IMR-90 (cell line): ENCODE measurements around the gene DMAC2. TPM values are rescaled to one million over a fixed set of nuclear protein-coding genes. Genes with fewer than 3 reads are reported as not detected.

ENCODE experiments used
- microRNA-seq, 2 experiments: library from miRNA; stranded (forward) in 1 of 2; unstranded in 1 of 2; fragments of 10-50 nt in 1 of 2; fragments of <30 nt in 1 of 2; gene quantifications in 1 of 2; microRNA quantifications in 1 of 2; one replicate each; pipeline versions ENCODE3 to v1.1.0; 2013 to 2020; ENCODE audit not compliant: insufficient read depth in 1 of 2, insufficient read length in 1 of 2, unreplicated experiment in 1 of 2
- polyA plus RNA-seq, 3 experiments: library from polyadenylated mRNA; depleted of rRNA; stranded (reverse); fragments of >200 nt; gene quantifications; 2 replicates each; pipeline ENCODE4 v1.2.3, GENCODE V29; 2012; ENCODE audit warnings: low replicate concordance in 1 of 3
- small RNA-seq, 5 experiments: library from RNA; depleted of rRNA; stranded (forward); fragments of <200 nt; gene quantifications; one replicate each; pipeline ENCODE3, GENCODE V24; 2012
- total RNA-seq: library from RNA; depleted of rRNA; stranded (reverse); fragments of >200 nt; gene quantifications from 2 replicates; pipeline ENCODE4 v1.2.3, GENCODE V29; 2012; rRNA removed

DMAC2 gene
- total and polyA plus RNA-seq, 2 of the 4 experiments (the other 2 are of a cell fraction): 52.5 to 72.2 TPM

Small RNA genes within 50 kb of the gene (microRNA-seq; reads per million reads assigned to microRNA genes)
- not detected for gene RF00017 (ENCODE audit: insufficient read depth, insufficient read length)

Small RNA genes within 50 kb of the gene (small RNA-seq; reads per million reads assigned to genes)
- gene RF00017: 0 reads per million in 5 experiments

Other genes with a start within 250 kb of the DMAC2 start
- gene CYP2S1, start 246.7 kb downstream of the DMAC2 start, total RNA-seq: 0.54 and 0.83 TPM in 2 replicates
- 0.98 and 2.1 TPM in 2 replicates for gene CYP2S1, start 246.7 kb downstream of the DMAC2 start, polyA plus RNA-seq (2012; rRNA removed)
- 444 and 466 TPM in 2 replicates for gene AXL, start 220.7 kb downstream of the DMAC2 start, total RNA-seq
- gene AXL, start 220.7 kb downstream of the DMAC2 start, polyA plus RNA-seq (2012; rRNA removed): 212 and 235 TPM in 2 replicates
- 50.7 and 56.1 TPM in 2 replicates for gene HNRNPUL1, start 175.5 kb downstream of the DMAC2 start, total RNA-seq
- gene HNRNPUL1, start 175.5 kb downstream of the DMAC2 start, polyA plus RNA-seq (2012; rRNA removed): 67.3 and 68.1 TPM in 2 replicates
- 4.1 and 5.8 TPM in 2 replicates for gene CCDC97, start 129.7 kb downstream of the DMAC2 start, total RNA-seq
- 11.0 and 11.9 TPM in 2 replicates for gene CCDC97, start 129.7 kb downstream of the DMAC2 start, polyA plus RNA-seq (2012; rRNA removed)
- gene TGFB1, start 86.0 kb downstream of the DMAC2 start, total RNA-seq: 3.2 and 3.9 TPM in 2 replicates
- gene TGFB1, start 86.0 kb downstream of the DMAC2 start, polyA plus RNA-seq (2012; rRNA removed): 26.7 and 27.8 TPM in 2 replicates
- gene B9D2, start 75.8 kb downstream of the DMAC2 start, total RNA-seq: 4.7 and 6.1 TPM in 2 replicates
- 9.7 and 11.5 TPM in 2 replicates for gene B9D2, start 75.8 kb downstream of the DMAC2 start, polyA plus RNA-seq (2012; rRNA removed)
- gene TMEM91, start 63.4 kb downstream of the DMAC2 start, total RNA-seq: 1.4 and 1.9 TPM in 2 replicates
- gene TMEM91, start 63.4 kb downstream of the DMAC2 start, polyA plus RNA-seq (2012; rRNA removed): 4.8 and 5.5 TPM in 2 replicates
- gene EXOSC5, start 42.6 kb downstream of the DMAC2 start, total RNA-seq: 11.4 and 19.0 TPM in 2 replicates
- 25.2 and 34.0 TPM in 2 replicates for gene EXOSC5, start 42.6 kb downstream of the DMAC2 start, polyA plus RNA-seq (2012; rRNA removed)
- 6.4 and 7.7 TPM in 2 replicates for gene BCKDHA, start 42.1 kb downstream of the DMAC2 start, total RNA-seq
- 7.6 and 9.6 TPM in 2 replicates for gene BCKDHA, start 42.1 kb downstream of the DMAC2 start, polyA plus RNA-seq (2012; rRNA removed)
- gene B3GNT8, start 12.5 kb downstream of the DMAC2 start, total RNA-seq: under 0.01 and 0.36 TPM in 2 replicates
- gene B3GNT8, start 12.5 kb downstream of the DMAC2 start, polyA plus RNA-seq (2012; rRNA removed): 0.30 and 0.36 TPM in 2 replicates
- gene ERICH4, start 3.2 kb upstream of the DMAC2 start, total RNA-seq: not detected in 2 replicates
- not detected in 2 replicates for gene ERICH4, start 3.2 kb upstream of the DMAC2 start, polyA plus RNA-seq (2012; rRNA removed)
- gene CEACAM21, start 136.3 kb upstream of the DMAC2 start, total RNA-seq: not detected in 2 replicates
- not detected in 2 replicates for gene CEACAM21, start 136.3 kb upstream of the DMAC2 start, polyA plus RNA-seq (2012; rRNA removed)
- not detected in 2 replicates for gene CEACAM4, start 187.2 kb upstream of the DMAC2 start, total RNA-seq
- gene CEACAM4, start 187.2 kb upstream of the DMAC2 start, polyA plus RNA-seq (2012; rRNA removed): not detected in 2 replicates
- not detected in 2 replicates for gene CEACAM7, start 248.4 kb upstream of the DMAC2 start, total RNA-seq
- not detected in 2 replicates for gene CEACAM7, start 248.4 kb upstream of the DMAC2 start, polyA plus RNA-seq (2012; rRNA removed)